ENCODE data around the gene AMZ2.
"Not testable (repeated sequence)": the region's sequence is repeated elsewhere in the genome, so short reads cannot be mapped to it uniquely, and the experiment has no call there.

Gene AMZ2, protein sequence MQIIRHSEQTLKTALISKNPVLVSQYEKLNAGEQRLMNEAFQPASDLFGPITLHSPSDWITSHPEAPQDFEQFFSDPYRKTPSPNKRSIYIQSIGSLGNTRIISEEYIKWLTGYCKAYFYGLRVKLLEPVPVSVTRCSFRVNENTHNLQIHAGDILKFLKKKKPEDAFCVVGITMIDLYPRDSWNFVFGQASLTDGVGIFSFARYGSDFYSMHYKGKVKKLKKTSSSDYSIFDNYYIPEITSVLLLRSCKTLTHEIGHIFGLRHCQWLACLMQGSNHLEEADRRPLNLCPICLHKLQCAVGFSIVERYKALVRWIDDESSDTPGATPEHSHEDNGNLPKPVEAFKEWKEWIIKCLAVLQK

DNA sequence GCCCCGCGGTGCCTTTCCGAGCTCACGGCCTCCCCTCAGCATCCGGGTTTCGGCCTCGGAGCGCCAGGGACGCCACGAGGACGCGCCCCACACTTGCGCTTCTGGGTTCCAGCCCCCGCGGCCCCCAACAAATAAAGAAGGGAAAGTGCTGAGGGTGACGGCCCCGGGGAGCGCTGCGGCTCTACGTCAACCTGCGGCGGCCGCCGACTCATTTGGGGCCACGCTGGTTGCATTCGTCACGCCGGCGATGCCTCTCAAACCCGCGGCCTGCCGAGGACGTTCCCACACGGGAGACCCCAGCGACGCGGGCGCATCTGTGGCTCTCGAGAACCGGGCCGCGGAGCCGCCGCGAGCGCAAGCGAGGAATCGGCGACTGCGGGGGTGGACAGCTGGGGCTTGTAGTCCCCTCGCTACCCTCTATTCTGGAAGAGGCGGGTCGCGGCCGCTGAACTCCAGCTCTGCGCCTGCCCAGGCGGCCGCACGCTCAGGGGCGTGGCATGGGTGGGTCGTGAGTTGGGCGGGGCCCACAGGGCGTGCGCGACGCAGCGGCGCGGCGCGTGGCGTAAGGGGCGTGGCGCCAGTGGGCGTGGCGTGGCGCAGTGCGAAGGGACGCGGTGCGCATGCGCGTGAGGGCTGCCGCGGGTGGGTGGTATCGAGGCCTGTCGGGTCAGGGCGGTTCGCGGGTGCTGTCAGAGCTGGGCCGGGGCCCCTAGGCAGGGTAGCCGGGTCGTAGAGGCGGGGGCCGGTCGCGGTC lies at the start of gene AMZ2:
Gene AMZ2 (plus strand): TSS at position 599 of the 754 bp plus-strand sequence. CDS start 2,145 bp downstream, outside the sequence.
- DNase-seq, result peak; percentile 89 to 95
- H3K27me3 ChIP-seq, result no peaks in the 10 kb centered on the region
- no peaks in the 10 kb centered on the region for H3K9me3 ChIP-seq
- H3K36me3 ChIP-seq, result peaks cover 4 to 14% (median 13%) of the 10 kb centered on the region in 3 donors
- intact Hi-C loops (cut with DNase I; ENCODE audit: low total_unique reads), result loop anchor here (5.0 to 10.0 kb wide), 2 partner anchors 40 to 207 kb away; partner anchors contain the start of gene WIPI1
- TF ChIP-seq, protein P1, sequence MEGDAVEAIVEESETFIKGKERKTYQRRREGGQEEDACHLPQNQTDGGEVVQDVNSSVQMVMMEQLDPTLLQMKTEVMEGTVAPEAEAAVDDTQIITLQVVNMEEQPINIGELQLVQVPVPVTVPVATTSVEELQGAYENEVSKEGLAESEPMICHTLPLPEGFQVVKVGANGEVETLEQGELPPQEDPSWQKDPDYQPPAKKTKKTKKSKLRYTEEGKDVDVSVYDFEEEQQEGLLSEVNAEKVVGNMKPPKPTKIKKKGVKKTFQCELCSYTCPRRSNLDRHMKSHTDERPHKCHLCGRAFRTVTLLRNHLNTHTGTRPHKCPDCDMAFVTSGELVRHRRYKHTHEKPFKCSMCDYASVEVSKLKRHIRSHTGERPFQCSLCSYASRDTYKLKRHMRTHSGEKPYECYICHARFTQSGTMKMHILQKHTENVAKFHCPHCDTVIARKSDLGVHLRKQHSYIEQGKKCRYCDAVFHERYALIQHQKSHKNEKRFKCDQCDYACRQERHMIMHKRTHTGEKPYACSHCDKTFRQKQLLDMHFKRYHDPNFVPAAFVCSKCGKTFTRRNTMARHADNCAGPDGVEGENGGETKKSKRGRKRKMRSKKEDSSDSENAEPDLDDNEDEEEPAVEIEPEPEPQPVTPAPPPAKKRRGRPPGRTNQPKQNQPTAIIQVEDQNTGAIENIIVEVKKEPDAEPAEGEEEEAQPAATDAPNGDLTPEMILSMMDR (IDR thresholded peaks at IDR 0.05), result no peak
- H3K27ac ChIP-seq, result peak within 1 kb of the TSS; percentile 94 to 99
- H3K4me3 ChIP-seq, result peak within 1 kb of the TSS; percentile 93 to 99
- peaks cover 0 to 15% (median 9%) of the 10 kb centered on the region in 4 donors for H3K4me1 ChIP-seq

DNA sequence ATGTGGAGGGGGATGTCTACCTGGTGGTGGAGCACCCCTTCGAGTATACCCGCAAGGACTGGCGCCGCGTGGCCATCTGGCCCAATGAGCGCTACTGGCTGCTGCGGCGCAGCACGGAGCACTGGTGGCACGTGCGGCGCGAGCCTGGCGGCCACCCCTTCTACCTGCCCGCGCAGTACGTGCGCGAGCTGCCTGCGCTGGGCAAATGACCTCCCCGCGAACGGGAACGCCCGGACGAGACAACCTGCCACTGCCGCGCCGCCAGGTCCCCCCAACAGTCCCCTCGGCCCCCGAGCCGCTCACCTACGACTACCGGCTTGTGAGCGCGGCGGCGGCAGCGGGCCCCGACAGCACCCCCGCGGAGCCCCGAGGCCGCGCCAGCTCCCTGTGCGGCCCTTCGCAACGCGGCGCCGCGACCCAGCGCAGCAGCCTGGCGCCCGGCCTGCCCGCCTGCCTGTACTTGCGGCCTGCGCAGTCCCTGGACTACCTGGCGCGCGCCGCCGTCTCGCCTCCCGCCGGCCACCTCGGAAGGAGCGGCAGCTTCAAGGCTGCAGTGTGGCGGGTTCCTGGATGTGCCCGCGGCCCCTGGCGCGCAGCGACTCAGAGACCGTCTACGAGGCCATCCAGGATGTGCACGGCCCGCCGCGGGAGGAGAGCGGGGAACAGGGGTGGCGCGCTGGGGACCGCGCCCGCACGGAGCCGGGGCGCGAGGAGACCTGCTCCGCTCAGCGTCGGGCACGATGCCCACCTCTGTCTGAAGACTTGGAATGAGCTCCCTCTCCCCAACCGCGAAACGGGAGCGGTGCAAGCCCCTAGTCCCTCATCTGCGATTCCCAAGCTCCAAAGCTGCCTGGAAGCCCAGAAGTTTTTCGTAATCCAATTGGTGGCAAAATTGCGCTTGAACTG lies 48.7 kb upstream of the AMZ2 start:
- no peak for DNase-seq
- no peaks in the 10 kb centered on the region for H3K36me3 ChIP-seq
- peak overlapping the region; percentile 0 to 32 for H3K4me3 ChIP-seq
- peaks cover 0 to 65% of the 10 kb centered on the region in 2 donors for H3K27me3 ChIP-seq
- H3K27ac ChIP-seq, result no peak overlapping the region
- peaks cover 0 to 53% (median 52%) of the 10 kb centered on the region in 4 donors for H3K4me1 ChIP-seq
- intact Hi-C loops (cut with DNase I; ENCODE audit: low total_unique reads), result no loop called here
- no peaks in the 10 kb centered on the region for H3K9me3 ChIP-seq
- TF ChIP-seq, protein P1 (IDR thresholded peaks at IDR 0.05), result no peak

DNA sequence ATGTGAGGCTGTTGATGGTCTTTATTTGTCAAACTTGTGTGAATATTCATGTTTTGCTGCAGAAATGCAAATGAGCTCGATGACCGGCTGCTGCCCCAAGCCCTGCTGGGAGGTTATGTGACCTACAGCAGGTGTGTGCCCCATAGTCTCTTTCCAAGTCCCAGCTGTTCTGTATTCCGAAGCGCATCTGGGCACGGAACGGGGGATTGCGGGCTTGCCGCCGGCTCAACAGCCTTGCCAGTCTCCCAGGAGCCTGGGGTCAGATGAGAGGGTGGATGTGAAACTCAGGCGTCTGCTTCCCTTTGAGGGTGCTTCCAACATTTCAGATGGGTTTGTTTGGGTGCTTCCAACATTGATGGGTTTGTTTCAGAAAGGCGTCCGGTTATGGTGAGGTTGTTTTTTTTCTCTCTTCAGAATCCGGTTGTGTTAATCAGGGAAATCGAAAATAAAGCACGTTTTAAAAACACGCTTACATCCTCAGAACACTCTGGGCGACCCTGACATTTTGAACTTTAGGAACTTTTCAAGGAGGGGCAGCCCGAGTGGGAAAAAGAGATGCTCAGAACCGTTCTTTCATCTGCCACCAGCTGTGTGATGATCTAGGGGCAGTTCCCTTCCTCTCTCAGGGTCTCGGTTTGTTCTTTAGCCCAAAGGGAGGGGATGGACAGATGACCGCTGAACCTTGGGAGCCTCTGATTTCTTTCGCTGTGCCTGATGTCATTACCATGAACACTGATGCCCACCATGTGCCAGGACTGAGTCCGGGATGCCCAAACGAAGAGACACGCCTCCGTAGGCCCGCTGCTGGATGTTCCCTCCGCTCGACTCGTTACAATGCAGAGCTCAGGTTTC lies 47.8 kb upstream of the AMZ2 start:
- H3K27me3 ChIP-seq, result peaks cover 0 to 65% of the 10 kb centered on the region in 2 donors
- TF ChIP-seq, protein P1 (IDR thresholded peaks at IDR 0.05), result no peak
- H3K36me3 ChIP-seq, result no peaks in the 10 kb centered on the region
- H3K27ac ChIP-seq, result no peak overlapping the region
- DNase-seq, result no peak
- H3K4me3 ChIP-seq, result peak overlapping the region; percentile 7 to 40
- H3K4me1 ChIP-seq, result peaks cover 0 to 59% (median 56%) of the 10 kb centered on the region in 4 donors
- H3K9me3 ChIP-seq, result no peaks in the 10 kb centered on the region
- intact Hi-C loops (cut with DNase I; ENCODE audit: low total_unique reads), result no loop called here

DNA sequence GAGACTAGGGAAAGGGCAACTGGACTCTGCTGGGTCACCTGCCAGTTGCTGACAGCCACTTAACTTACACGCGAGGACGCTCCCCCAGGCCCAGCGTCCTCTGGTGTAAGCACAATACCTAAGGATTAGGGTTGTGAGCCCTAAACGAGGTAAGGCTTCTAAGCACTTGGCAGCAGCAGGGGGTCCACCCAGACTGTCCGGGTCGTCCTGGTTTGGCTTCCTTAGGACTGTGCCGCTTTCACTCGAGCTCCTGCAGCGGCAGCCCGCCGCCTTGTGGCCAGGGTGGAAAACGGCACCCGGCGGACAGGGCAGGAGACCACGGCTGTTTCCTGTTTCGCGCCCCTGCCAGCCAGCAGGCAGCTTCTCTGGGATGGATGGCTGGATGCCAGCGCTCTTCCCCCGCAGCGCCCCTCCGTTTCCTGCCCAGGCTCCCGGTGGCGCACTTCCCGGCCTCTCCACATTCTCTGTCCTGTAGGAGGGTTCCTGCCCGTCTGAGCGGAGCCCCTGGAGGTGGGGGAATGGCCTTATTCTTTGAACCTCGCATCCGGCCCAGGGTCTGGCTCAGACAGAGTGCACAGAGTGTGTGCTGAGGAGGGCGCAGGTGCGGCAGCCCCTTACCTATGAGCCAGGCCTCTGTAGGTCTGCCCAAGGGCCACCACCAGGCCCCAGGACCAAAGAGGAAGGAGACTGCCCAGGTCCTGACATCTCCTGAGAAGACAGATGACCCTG lies 47.0 kb upstream of the AMZ2 start:
- peaks cover 0 to 59% (median 56%) of the 10 kb centered on the region in 4 donors for H3K4me1 ChIP-seq
- TF ChIP-seq, protein P1 (IDR thresholded peaks at IDR 0.05), result peak; percentile 73 to 89
- H3K27me3 ChIP-seq, result peaks cover 0 to 57% of the 10 kb centered on the region in 2 donors
- peak; percentile 74 to 82 for DNase-seq
- H3K27ac ChIP-seq, result no peak overlapping the region
- no peaks in the 10 kb centered on the region for H3K36me3 ChIP-seq
- intact Hi-C loops (cut with DNase I; ENCODE audit: low total_unique reads), result no loop called here
- H3K9me3 ChIP-seq, result no peaks in the 10 kb centered on the region
- H3K4me3 ChIP-seq, result peak overlapping the region; percentile 7 to 40

DNA sequence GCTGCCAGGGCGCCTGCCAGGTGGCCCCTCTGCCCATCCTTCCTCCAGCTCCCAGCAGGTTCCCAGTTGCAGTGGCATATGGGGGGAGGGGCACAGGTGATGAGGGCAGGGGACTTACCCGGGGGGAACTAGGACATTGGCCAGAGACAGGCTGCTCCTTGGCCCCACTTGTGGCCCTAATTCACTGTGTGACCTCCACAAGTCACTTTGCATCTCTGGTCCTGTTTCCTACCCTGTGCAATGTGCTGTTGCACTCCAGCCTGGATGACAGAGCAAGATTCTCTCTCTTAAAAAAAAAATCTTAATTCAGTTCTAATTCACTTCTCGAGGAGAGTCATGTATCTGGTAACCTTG lies 46.4 kb upstream of the AMZ2 start:
- H3K27ac ChIP-seq; DNase-seq; H3K9me3 ChIP-seq; intact Hi-C loops (cut with DNase I; ENCODE audit: low total_unique reads); H3K36me3 ChIP-seq; H3K4me3 ChIP-seq: not testable (repeated sequence)
- Histone ChIP-seq H3K4me1 (peaks cover 0 to 57% (median 52%) of the 10 kb centered on the region in 4 donors), H3K27me3 (peaks cover 0 to 51% of the 10 kb centered on the region in 2 donors)

DNA sequence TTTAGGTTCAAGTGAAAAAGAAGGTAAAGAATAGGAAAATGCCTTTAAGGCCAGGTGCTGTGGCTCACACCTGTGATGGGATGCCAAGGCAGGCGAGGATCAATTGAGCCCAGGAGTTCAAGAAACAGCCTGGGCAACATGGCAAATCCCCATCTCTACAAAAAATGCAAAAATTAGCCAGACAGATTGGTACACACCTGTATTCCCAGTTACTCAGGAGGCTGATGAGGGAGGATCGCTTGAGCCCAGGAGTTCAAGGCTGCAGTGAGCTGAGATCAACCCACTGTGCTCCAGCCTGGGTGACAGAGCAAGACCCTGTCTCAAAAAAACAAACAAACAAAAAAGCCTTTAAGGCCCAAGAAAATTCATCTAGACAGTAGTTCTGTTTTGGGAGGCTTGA lies 45.5 kb upstream of the AMZ2 start:
- intact Hi-C loops (cut with DNase I; ENCODE audit: low total_unique reads); H3K36me3 ChIP-seq; H3K4me3 ChIP-seq; H3K27ac ChIP-seq; H3K9me3 ChIP-seq; DNase-seq: not testable (repeated sequence)
- peaks cover 0 to 42% of the 10 kb centered on the region in 2 donors for H3K27me3 ChIP-seq
- H3K4me1 ChIP-seq, result peaks cover 0 to 53% (median 43%) of the 10 kb centered on the region in 4 donors
